ENCODE data around the gene SULT1A2. TPM values are rescaled to one million over a fixed set of nuclear protein-coding genes. Genes with fewer than 3 reads are reported as not detected.
"Not testable (repeated sequence)": the region's sequence is repeated elsewhere in the genome, so short reads cannot be mapped to it uniquely, and the experiment has no call there.

SULT1A2 gene
- total and polyA plus RNA-seq, 2 of the 4 experiments (the other 2 are of a cell fraction): 0.09 TPM; not detected in 1

DNA sequence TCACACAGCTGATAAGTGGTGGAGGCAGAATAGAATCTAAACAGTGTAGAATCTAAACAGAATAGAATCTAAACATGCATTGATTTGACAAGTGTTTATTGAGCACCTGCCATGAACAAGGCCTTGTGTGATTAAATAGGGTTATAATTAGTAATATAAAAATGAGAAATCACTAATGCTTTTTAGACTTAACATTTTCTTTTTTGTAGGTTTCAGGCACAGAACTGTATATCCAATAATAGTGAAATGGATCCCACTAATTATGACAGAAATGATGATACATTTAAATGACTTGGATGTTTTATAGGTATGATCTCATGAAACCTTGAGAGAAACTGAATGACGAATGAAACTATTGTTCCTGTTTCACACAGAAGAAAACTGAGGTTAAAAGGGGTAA, 40.9 kb upstream of the SULT1A2 start, which contains the start of gene NPIPB8:
TSS of gene NPIPB8 (plus strand) at position 301 of the 400 bp plus-strand sequence. CDS start 296 bp downstream, outside the sequence.
- H3K23ac ChIP-seq (ENCODE audit: low read depth, low read length); H2BK120ac ChIP-seq (ENCODE audit: low read depth, low read length); dilution Hi-C loops (cut with HindIII; ENCODE audit: low sequenced_read_pairs, unreplicated experiment); H2BK5ac ChIP-seq (ENCODE audit: low read depth, low read length, poor library complexity, severe bottlenecking); H2BK20ac ChIP-seq (ENCODE audit: low read depth, low read length); CTCF ChIA-PET; H3K14ac ChIP-seq (replicated peaks; ENCODE audit: low read depth, low read length); H3K56ac ChIP-seq (ENCODE audit: extremely low read depth, insufficient read depth, low read length); H3K79me1 ChIP-seq (ENCODE audit: low read depth in 1 of 2, low read length in 2 of 2); H4K20me1 ChIP-seq (ENCODE audit: insufficient read depth, low read length); in situ Hi-C loops (cut with MboI; ENCODE audit: low sequenced_read_pairs); H3K4me2 ChIP-seq (ENCODE audit: low read depth, low read length); ATAC-seq (ENCODE audit: low read depth); H3K4me3 ChIP-seq (ENCODE audit: insufficient read depth, low read depth, low read length); H3K27me3 ChIP-seq (ENCODE audit: control insufficient read depth, insufficient read depth, low read length); H3K9ac ChIP-seq (ENCODE audit: low read depth, low read length); H3K9me3 ChIP-seq (ENCODE audit: control insufficient read depth, insufficient read depth, low read length); DNase-seq; POLR2A ChIA-PET (ENCODE audit: unreplicated experiment); H4K91ac ChIP-seq (ENCODE audit: insufficient read depth, low read depth, low read length); BruUV-seq (replicated peaks); intact Hi-C loops (cut with micrococcal nuclease); H3K18ac ChIP-seq (ENCODE audit: low read depth, low read length); H2AFZ ChIP-seq (replicated peaks; ENCODE audit: low read length, poor library complexity); H2AK5ac ChIP-seq (ENCODE audit: low read depth, low read length); H3K9me1 ChIP-seq (ENCODE audit: insufficient read depth, low read length); H3K27ac ChIP-seq (ENCODE audit: insufficient read depth, low read length); H3K36me3 ChIP-seq (ENCODE audit: control insufficient read depth, insufficient read depth, low read length); H4K8ac ChIP-seq (ENCODE audit: low read depth in 2 of 2, low read length in 2 of 2); H2BK15ac ChIP-seq (ENCODE audit: low read depth, low read length); H2AK9ac ChIP-seq (replicated peaks; ENCODE audit: low read depth, low read length, poor library complexity); H3K4me1 ChIP-seq (ENCODE audit: control insufficient read depth, insufficient read depth, low read length); H4K5ac ChIP-seq (ENCODE audit: low read depth, low read length); H3K4ac ChIP-seq (ENCODE audit: low read depth, low read length): not testable (repeated sequence)
- WGBS, 2 experiments (ENCODE audit: extremely low coverage in 2 of 2, insufficient read length in 1 of 2): no CpG with 5 or more reads among the region's 1 CpG

All from IMR-90 (cell line).